ENCODE data around the gene APBB2. TPM values are rescaled to one million over a fixed set of nuclear protein-coding genes. Genes with fewer than 3 reads are reported as not detected.

The APBB2 gene
- total RNA-seq, 1 donor from 2014 or later: 138 TPM

GRCh38 chr4:40858962-40859361 is 355.4 kb downstream of the APBB2 start:
- no peak for DNase-seq (ENCODE audit: low read depth, low spot score)

- DNase-seq (ENCODE audit: low read depth, low spot score): no peak
Measured at GRCh38 chr4:40857956-40858355, 356.4 kb downstream of the APBB2 start.

- DNase-seq (ENCODE audit: low read depth, low spot score): no peak
Measured at GRCh38 chr4:40856840-40857362, 357.4 kb downstream of the APBB2 start.

- DNase-seq (ENCODE audit: low read depth, low spot score): no peak
Measured at GRCh38 chr4:40856277-40856839, 358.0 kb downstream of the APBB2 start.

GRCh38 chr4:40850496-40850895 is 363.8 kb downstream of the APBB2 start:
- no peak for DNase-seq (ENCODE audit: low read depth, low spot score)

- no peak for DNase-seq (ENCODE audit: low read depth, low spot score)
Measured at GRCh38 chr4:40848940-40849339, 365.4 kb downstream of the APBB2 start.

GRCh38 chr4:40848251-40848650 is 366.1 kb downstream of the APBB2 start:
- DNase-seq (ENCODE audit: low read depth, low spot score): no peak

GRCh38 chr4:40846532-40846931 is 367.8 kb downstream of the APBB2 start:
- DNase-seq (ENCODE audit: low read depth, low spot score): no peak

GRCh38 chr4:40845154-40845835 is 369.0 kb downstream of the APBB2 start:
- DNase-seq (ENCODE audit: low read depth, low spot score): no peak

GRCh38 chr4:40844261-40844660 is 370.1 kb downstream of the APBB2 start:
- DNase-seq (ENCODE audit: low read depth, low spot score): no peak

GRCh38 chr4:40843696-40844095 is 370.6 kb downstream of the APBB2 start:
- no peak for DNase-seq (ENCODE audit: low read depth, low spot score)

GRCh38 chr4:40842725-40843423 is 371.5 kb downstream of the APBB2 start:
- DNase-seq (ENCODE audit: low read depth, low spot score): no peak

GRCh38 chr4:40842318-40842717 is 372.0 kb downstream of the APBB2 start:
- no peak for DNase-seq (ENCODE audit: low read depth, low spot score)

- DNase-seq (ENCODE audit: low read depth, low spot score): peak; percentile 76
Measured at GRCh38 chr4:40840985-40841571, 373.3 kb downstream of the APBB2 start.

- DNase-seq (ENCODE audit: low read depth, low spot score): no peak
Measured at GRCh38 chr4:40840255-40840984, 373.9 kb downstream of the APBB2 start.

GRCh38 chr4:40838742-40839141 is 375.6 kb downstream of the APBB2 start:
- no peak for DNase-seq (ENCODE audit: low read depth, low spot score)

GRCh38 chr4:40837094-40837870 is 377.1 kb downstream of the APBB2 start:
- DNase-seq (ENCODE audit: low read depth, low spot score): no peak

GRCh38 chr4:40833212-40833611 is 381.1 kb downstream of the APBB2 start:
- no peak for DNase-seq (ENCODE audit: low read depth, low spot score)

GRCh38 chr4:40832175-40832574 is 382.2 kb downstream of the APBB2 start:
- DNase-seq (ENCODE audit: low read depth, low spot score): no peak

- DNase-seq (ENCODE audit: low read depth, low spot score): no peak
Measured at GRCh38 chr4:40831146-40831907, 383.0 kb downstream of the APBB2 start.

All from pulmonary artery endothelial cell (primary cell).